ENCODE measurements around the gene SYCP2L. TPM values are rescaled to one million over a fixed set of nuclear protein-coding genes. Genes with fewer than 3 reads are reported as not detected.
"Not testable (repeated sequence)": the region's sequence is repeated elsewhere in the genome, so short reads cannot be mapped to it uniquely, and the experiment has no call there.

The SYCP2L gene
- 0.11 TPM in 1 of 2 replicates, not detected in the other for total RNA-seq (2014; rRNA removed; shearing (Covaris generic))

DNA sequence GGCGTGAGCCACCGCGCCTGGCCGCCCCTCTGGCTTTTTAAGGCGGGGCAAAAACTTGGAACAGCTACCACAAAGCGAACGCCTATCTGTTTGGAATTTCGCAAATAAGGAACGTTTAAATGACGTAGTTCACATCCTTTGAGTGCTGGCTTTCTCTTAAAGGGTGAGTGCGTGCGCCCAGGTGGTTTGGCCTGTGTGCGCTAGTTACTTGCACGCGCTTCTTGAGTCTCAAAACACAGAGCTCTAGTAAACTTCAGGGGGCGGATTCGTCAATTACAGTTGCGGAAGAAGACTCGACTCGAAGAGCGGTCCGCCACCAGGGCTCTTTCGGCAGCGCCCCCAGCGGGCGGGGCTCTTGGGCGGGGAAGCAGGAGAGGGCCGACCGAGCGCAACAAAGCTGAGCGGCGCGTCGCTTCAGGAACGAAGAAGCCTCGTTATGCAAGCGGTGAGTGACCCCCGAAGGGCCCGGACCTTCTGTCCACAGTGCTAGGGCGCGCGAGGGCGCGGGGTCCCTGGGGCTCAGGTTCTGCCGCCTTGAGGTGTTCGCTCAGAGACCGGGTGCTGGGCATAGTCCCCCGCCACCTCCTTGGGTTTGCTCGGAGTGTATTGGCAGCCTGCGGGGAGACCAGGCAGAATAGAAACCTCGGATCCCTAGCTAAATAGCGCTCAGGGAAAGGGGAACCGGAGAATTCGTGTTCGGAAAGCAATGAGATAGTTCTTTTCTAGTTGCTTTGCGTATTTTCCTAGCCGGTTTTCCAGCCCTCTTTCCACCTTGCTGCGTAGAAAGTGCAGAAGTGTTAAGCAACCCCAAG is at the start of gene SYCP2L:
Gene SYCP2L, plus strand, starts transcription at position 362 of the 812 bp plus-strand sequence. Its CDS starts 75 bp downstream, at position 437.
- DNase-seq (ENCODE audit: low read depth) = no peak

DNA sequence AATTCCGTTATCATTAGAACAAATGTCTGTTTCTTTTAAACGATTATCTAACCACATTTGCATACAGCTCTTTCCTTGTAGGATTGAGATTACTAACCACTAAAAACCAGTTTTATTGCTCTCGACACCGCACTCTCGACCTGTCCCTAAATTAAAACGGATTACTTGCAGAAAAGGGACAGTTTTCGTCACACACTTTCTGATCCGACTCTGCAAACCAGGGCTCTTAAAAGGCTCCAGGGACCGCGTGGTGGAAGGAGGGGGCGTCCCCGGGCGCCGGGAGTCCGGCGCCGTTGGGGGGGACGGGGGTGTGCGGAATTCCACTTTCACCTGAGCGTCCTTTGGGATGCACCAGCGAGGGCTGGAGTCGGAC is 49.2 kb upstream of the SYCP2L start:
- no peak for DNase-seq (ENCODE audit: low read depth)

DNA sequence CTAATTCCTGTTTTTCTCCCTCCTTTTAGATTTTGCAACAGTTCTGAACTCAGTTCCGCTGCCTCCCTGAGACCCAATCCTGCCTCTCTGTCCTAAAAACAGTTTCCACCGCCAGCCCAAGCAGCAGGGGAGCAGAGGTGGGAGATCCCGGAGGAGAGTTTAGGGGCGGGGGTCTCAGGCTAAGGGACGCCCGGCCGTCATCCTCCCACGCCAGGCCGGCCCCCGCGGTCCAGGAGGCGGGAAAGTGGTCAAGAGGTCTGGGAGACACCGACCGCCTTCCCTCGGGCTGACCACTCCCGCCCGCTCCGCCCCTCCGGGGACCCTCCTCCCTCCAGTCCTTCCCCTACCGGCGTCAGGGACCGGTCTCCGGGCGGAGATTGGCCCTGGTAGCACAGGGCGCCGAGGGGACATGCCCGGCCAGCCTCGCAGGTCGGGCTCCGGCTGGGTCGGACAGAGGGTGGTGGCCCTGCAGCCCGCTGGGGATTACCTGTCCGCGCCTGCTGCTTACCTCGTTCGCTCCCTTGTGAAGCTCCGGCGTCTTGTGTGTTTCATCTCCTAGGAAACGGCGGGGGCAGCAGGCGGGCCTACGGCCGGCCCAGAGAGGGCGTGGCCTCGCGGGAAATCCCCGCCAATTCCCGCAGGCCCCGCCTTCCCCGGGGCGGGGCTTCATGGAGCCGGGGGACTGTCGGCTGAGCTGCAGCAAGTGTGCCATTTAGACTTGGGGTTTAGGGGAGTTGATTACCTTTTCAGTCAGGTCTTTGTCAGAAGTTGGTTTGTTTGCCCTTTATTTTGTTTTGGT is 48.7 kb upstream of the SYCP2L start, which contains the start of gene MAK:
Gene MAK, minus strand, starts transcription at position 545 of the 799 bp plus-strand sequence. CDS start 7,891 bp downstream, outside the sequence.
- DNase-seq (ENCODE audit: low read depth) = peak; percentile 93

GRCh38 chr6:10838794-10839333 is 48.0 kb upstream of the SYCP2L start:
- DNase-seq (ENCODE audit: low read depth) = no peak

DNA sequence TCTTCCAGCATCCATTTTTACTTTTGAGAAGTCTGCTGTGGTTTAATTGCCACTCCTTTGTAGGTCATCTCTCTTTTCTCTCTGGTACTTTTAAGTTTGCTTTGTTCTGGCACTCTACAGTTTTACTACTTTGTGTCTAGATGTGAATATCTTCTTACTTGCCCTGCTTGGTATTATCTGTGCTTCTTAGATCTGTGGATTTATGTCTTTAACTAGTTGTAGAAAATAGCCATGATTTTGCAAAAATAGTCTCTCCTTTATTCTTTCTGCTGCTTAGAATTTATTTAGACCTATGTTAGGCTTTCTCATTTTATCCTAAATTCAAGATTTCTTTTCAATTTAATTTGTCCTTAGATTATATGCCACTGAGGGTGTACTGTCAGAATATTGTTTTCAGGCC is 43.3 kb upstream of the SYCP2L start:
- DNase-seq (ENCODE audit: low read depth) = no peak

- DNase-seq (ENCODE audit: low read depth) = no peak
These were observed 39.2 kb upstream of the SYCP2L start for GRCh38 chr6:10847684-10848083.

DNA sequence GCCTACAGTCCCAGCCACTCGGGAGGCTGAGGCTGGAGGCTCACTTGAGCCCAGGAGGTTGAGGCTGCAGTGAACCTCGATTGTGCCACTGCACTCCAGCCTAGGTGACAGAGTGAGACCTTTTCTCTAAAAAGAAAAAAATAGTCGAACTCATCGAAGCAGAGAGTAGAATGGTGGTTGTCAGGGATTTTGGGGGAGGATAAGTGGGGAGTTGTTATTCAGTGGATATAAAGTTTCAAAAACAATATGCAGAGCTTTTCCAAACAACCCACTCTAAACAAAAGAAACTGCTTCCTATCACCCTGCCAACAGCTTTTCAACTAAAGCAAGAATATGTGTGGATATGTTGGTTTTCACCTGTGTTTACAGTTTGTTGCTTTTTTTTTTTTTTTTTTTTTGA is 37.0 kb upstream of the SYCP2L start:
- no peak for DNase-seq (ENCODE audit: low read depth)

DNA sequence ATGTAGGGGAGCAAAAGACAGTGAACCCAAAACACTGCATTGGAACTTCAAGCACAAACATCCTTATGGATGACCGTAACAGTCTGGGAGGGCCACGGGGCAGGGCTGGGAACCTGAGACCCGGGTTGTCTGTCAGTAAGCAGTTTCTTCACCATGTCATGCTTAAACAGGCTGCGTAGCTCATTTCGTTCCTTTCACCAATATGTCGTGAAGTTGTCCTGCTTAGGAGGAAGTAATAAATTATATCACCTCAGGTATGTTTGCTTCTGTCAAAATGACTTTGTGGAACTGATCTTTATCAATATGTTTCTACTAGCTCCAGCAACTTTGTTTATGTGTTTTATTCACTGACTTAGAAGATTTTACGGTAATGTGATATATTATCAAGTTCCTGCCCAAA is 36.1 kb upstream of the SYCP2L start:
- DNase-seq (ENCODE audit: low read depth) = no peak

- DNase-seq (ENCODE audit: low read depth) = no peak
These were observed 34.4 kb upstream of the SYCP2L start for GRCh38 chr6:10852361-10852960.

GRCh38 chr6:10853849-10854300 is 33.0 kb upstream of the SYCP2L start:
- not testable (repeated sequence) for DNase-seq (ENCODE audit: low read depth)

GRCh38 chr6:10854922-10855632 is 31.8 kb upstream of the SYCP2L start:
- DNase-seq (ENCODE audit: low read depth) = no peak

DNA sequence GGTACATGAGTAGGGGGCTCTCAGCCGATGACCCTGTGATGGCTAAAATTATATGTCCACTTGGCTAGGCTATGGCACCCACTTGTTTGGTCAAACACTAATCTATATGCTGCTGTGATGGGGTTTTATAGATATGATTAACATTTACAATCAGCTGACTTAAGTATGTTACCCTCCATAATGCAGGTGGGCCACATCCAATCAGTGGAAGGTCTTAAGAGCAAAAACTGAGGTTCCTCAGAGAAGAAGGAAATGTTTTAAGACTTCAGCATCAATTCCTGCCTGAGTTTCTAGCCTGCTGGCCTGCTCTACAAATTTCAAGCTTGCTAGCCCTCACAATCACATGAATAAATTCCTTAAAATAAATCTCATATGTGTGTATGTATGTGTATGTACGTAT is 29.6 kb upstream of the SYCP2L start:
- DNase-seq (ENCODE audit: low read depth) = no peak

DNA sequence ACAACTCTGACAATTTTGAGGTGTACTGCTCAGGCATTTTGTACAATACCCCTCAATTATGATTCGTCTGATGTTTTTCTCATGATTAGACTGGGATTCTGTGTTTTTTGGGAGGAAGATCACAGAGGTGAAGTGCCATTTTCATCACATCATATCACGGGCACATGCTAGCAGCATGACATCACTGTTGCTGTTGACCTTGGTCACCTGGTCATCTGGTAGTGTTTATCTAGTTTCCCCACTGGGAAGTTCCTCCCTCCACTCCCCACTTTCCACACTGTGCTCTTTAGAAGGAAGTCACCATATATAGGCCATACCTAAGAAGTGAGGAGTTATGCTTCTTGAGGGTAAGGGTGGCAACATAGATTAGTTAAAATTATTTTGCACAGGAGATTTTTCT is 25.8 kb upstream of the SYCP2L start:
- DNase-seq (ENCODE audit: low read depth) = no peak

DNA sequence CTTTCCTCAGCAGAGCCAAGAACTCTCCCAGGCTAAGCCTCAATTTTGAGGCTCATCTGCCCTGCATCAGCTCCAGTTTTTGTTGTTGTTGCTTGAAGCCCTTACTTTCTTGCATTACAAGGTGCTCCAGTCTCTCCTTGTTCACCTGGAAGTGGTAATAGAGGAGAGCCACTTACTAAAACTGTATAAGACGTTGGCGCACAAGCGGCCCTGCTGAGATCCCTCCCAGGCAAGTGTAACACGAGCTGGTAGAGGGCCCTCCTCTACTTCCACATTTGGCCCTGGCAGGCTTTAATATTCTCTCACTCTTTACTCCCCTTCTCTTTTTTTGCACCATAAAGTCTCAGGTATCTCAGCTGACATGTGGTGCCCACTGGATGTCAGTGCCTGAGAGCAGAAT is 24.5 kb upstream of the SYCP2L start:
- no peak for DNase-seq (ENCODE audit: low read depth)

- not testable (repeated sequence) for DNase-seq (ENCODE audit: low read depth)
These were observed 23.8 kb upstream of the SYCP2L start for GRCh38 chr6:10863031-10863430.

DNA sequence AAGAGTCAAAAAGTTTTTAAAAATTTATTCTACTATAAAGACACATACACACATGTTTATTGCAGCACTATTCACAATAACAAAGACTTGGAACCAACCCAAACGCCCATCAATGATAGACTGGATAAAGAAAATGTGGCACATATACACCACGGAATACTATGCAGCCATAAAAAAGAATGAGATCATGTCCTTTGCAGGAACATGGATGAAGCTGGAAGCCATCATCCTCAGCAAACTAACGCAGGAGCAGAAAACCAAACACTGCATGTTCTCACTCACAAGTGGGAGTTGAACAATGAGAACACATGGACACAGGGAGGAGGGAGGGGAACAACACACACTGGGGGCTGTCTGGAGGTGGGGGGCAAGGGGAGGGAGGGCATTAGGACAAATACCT is 20.1 kb upstream of the SYCP2L start:
- DNase-seq (ENCODE audit: low read depth) = not testable (repeated sequence)

DNA sequence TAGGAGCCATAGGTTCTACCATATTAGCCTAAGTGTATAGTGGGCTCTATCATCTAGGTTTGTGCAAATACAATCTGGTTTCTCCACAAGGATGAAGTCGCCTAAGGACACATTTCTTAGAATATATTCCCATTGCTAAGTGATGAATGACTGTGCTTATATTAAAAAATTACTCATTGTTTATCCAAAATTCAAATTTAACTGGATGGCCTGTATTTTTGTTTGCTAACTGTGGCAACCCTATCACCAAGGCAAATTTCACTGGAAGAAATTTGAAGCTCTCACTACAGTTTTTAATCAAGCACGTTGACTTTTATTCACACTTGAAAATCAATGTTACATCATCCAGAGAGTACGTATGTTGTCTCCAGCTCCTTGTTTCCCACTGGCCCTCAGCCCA is 18.9 kb upstream of the SYCP2L start:
- DNase-seq (ENCODE audit: low read depth) = no peak

DNA sequence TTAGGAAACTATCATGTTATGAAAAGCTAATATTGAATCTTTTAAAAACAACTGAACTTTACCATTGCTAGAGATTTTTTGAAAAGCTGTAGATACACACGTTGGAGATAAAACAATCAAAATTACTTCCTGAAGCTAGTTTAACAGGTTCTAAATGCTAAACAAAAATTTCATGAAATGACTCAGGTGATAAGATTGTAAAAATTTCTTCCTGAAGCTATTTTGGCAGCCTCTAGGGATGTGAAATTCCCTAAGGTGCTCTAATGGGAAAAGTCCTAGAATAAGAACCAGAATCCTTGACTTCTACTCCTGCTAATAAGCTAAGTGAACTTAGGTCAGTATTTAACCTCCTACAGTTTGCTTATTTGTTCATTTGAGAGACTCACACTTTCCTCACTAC is 13.5 kb upstream of the SYCP2L start:
- DNase-seq (ENCODE audit: low read depth) = no peak

DNA sequence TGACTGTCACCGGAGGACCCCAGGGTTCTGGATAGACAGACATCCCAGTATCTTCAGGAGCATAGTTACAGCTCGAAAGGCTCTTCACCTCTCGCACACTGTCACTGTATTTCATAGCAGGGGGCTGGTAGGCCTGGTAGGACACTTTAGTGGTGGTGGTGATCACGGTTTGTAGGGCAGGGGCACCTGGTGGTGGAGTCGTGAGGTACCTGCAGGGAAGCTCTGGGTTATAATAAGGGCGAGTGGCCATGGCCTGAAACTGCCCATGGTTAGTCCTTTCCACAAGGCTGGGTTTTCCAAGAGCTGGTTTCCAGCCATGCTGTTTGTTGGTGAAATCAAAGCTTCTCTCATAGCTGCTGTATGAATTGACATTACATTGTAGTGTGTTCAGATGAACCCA is 12.6 kb upstream of the SYCP2L start:
- no peak for DNase-seq (ENCODE audit: low read depth)

DNA sequence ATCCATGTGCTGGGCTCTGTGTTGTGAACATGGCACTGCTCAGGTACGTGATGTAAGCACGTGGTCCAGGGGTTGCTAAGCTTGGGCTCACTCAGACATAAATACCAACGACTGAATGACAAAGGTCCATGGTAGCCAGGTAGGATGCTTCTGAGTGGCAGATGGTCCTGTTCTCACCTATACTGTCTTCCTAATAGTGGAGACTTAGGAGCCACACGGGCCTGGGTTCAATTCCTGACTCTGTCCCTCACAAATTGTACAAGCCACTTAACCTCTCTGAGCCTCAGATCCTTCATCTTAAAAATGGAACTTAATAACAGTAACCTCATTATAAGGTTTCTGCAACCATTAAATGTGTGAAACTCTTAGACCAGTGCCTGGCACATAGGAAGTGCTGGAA is 11.8 kb upstream of the SYCP2L start:
- no peak for DNase-seq (ENCODE audit: low read depth)

GRCh38 chr6:10877012-10877411 is 9.8 kb upstream of the SYCP2L start:
- no peak for DNase-seq (ENCODE audit: low read depth)

Measured in Daoy (cell line).